ENCODE measurements around the gene PLPP4. TPM values are rescaled to one million over a fixed set of nuclear protein-coding genes. Genes with fewer than 3 reads are reported as not detected.

PLPP4 gene
- total RNA-seq, 1 donor from 2014 or later, result 2.0 TPM

- H3K4me1 Mint-ChIP-seq (ENCODE audit: unreplicated experiment), result no peaks in the 10 kb centered on the region
- no peak overlapping the region for H3K27ac Mint-ChIP-seq (ENCODE audit: unreplicated experiment)
- peaks cover 13% of the 10 kb centered on the region for H3K9me3 Mint-ChIP-seq (ENCODE audit: unreplicated experiment)
- no peaks in the 10 kb centered on the region for H3K27me3 Mint-ChIP-seq (ENCODE audit: unreplicated experiment)
- TF ChIP-seq CTCF (IDR thresholded peaks at IDR 0.05), result no peak
- no peaks in the 10 kb centered on the region for H3K36me3 Mint-ChIP-seq (ENCODE audit: unreplicated experiment)
- DNase-seq (ENCODE audit: extremely low spot score, unreplicated experiment), result no peak
- no peak overlapping the region for H3K4me3 Mint-ChIP-seq (ENCODE audit: unreplicated experiment)
Measured at GRCh38 chr10:120513307-120513796, 56.3 kb downstream of the PLPP4 start.

DNA sequence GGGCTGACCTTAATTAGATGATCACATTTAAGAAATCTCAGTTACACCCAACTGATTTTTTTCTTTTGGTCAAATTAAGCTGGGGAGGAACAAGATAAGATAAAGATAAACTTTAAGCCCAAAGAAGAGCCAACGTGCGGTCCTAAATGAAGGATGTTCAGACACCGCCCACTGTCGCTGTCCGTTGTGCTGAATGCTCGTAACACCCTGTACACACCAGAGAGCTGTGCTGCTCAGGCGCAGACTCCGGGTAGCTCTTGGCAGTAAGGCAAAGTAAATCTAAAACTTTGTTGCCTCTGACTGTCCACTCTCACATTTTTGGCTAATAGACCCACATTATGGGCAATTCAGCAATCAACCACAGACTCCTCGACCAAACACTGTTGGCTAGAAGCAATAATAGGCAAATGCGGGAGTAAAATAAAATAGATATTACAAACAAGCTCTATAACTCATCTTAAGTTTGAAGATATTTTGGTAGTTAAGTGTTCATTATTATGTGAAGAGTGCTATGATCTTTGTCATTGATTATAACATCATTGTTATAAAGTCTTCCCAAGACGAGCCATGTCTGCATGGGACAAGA lies 57.1 kb downstream of the PLPP4 start:
- no peak overlapping the region for H3K4me3 Mint-ChIP-seq (ENCODE audit: unreplicated experiment)
- no peaks in the 10 kb centered on the region for H3K4me1 Mint-ChIP-seq (ENCODE audit: unreplicated experiment)
- H3K27me3 Mint-ChIP-seq (ENCODE audit: unreplicated experiment), result no peaks in the 10 kb centered on the region
- no peaks in the 10 kb centered on the region for H3K36me3 Mint-ChIP-seq (ENCODE audit: unreplicated experiment)
- peaks cover 13% of the 10 kb centered on the region for H3K9me3 Mint-ChIP-seq (ENCODE audit: unreplicated experiment)
- DNase-seq (ENCODE audit: extremely low spot score, unreplicated experiment), result no peak
- no peak for TF ChIP-seq CTCF (IDR thresholded peaks at IDR 0.05)
- no peak overlapping the region for H3K27ac Mint-ChIP-seq (ENCODE audit: unreplicated experiment)

- Mint-ChIP-seq H3K4me3 (ENCODE audit: unreplicated experiment) (no peak overlapping the region), H3K9me3 (ENCODE audit: unreplicated experiment) (peaks cover 13% of the 10 kb centered on the region), H3K27ac (ENCODE audit: unreplicated experiment) (no peak overlapping the region), H3K4me1 (ENCODE audit: unreplicated experiment) (no peaks in the 10 kb centered on the region), H3K36me3 (ENCODE audit: unreplicated experiment) (no peaks in the 10 kb centered on the region), H3K27me3 (ENCODE audit: unreplicated experiment) (no peaks in the 10 kb centered on the region)
- DNase-seq (ENCODE audit: extremely low spot score, unreplicated experiment), result no peak
- TF ChIP-seq CTCF (IDR thresholded peaks at IDR 0.05), result no peak
Measured at GRCh38 chr10:120514959-120515358, 57.9 kb downstream of the PLPP4 start.

DNA sequence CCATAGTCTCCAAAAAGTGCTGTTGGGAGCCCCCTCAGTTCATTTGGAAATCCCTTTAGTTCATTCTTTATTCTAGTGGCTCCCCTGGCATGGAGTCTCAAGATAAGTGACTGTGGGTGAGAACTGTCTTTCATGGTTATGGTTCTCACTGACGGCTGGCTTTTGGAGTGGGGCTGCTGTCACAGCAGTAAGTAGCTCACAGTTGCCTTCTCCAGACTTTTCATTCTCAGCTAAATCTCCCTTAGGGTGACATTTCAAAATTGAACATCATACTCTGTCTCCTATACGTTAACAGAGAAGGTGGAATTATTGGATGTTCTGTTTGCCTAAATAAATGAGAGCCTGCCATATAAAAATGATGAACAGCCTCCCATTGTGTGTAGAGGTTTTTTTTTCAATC lies 58.7 kb downstream of the PLPP4 start:
- Mint-ChIP-seq H3K4me1 (ENCODE audit: unreplicated experiment) (no peaks in the 10 kb centered on the region), H3K9me3 (ENCODE audit: unreplicated experiment) (peaks cover 13% of the 10 kb centered on the region), H3K36me3 (ENCODE audit: unreplicated experiment) (no peaks in the 10 kb centered on the region), H3K4me3 (ENCODE audit: unreplicated experiment) (no peak overlapping the region), H3K27ac (ENCODE audit: unreplicated experiment) (no peak overlapping the region), H3K27me3 (ENCODE audit: unreplicated experiment) (no peaks in the 10 kb centered on the region)
- no peak for DNase-seq (ENCODE audit: extremely low spot score, unreplicated experiment)
- no peak for TF ChIP-seq CTCF (IDR thresholded peaks at IDR 0.05)

DNA sequence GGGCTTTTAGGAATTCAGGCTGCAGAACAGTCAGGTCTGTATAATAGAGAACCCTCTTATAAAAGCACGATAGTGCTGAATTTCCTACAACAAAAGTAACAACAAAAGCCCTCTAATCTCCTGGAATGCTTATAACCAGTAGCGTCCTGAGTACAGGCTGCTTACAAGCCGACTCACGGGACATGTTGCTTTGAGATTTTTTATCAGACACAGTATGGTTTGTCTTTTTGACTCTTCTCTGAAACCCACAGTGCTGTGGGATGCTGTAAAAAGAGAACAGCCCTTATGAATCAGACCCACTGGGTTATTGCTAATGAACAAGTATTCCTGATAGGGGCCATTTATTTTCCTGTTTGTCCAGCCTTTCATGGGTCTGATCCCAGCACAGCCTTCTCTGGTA lies 59.4 kb downstream of the PLPP4 start:
- no peaks in the 10 kb centered on the region for H3K36me3 Mint-ChIP-seq (ENCODE audit: unreplicated experiment)
- TF ChIP-seq CTCF (IDR thresholded peaks at IDR 0.05), result no peak
- H3K27me3 Mint-ChIP-seq (ENCODE audit: unreplicated experiment), result no peaks in the 10 kb centered on the region
- peaks cover 13% of the 10 kb centered on the region for H3K9me3 Mint-ChIP-seq (ENCODE audit: unreplicated experiment)
- H3K4me3 Mint-ChIP-seq (ENCODE audit: unreplicated experiment), result no peak overlapping the region
- H3K27ac Mint-ChIP-seq (ENCODE audit: unreplicated experiment), result no peak overlapping the region
- no peak for DNase-seq (ENCODE audit: extremely low spot score, unreplicated experiment)
- no peaks in the 10 kb centered on the region for H3K4me1 Mint-ChIP-seq (ENCODE audit: unreplicated experiment)

All from osteocyte (in vitro differentiated cells).